Endothelial cell (in vitro differentiated cells): ENCODE data around the gene TLK1. TPM values are rescaled to one million over a fixed set of nuclear protein-coding genes. Genes with fewer than 3 reads are reported as not detected.

ENCODE experiments used
- DNase-seq: peaks from one replicate; pipeline ENCODE4 v3.0.0; 2021; ENCODE audit warnings: low spot score
- H3K27ac Mint-ChIP-seq: one replicate; pipeline ENCODE4 v1.8.0; 2021; ENCODE audit warnings: mixed read lengths, inconsistent platforms; ENCODE audit not compliant: unreplicated experiment
- H3K27me3 Mint-ChIP-seq: one replicate; pipeline ENCODE4 v1.8.0; 2021; ENCODE audit warnings: mild to moderate bottlenecking, moderate library complexity, mixed read lengths, inconsistent platforms; ENCODE audit not compliant: unreplicated experiment
- H3K36me3 Mint-ChIP-seq: one replicate; pipeline ENCODE4 v1.8.0; 2021; ENCODE audit warnings: mild to moderate bottlenecking, low read depth, mixed read lengths, inconsistent platforms; ENCODE audit not compliant: unreplicated experiment
- H3K4me1 Mint-ChIP-seq: one replicate; pipeline ENCODE4 v1.8.0; 2021; ENCODE audit warnings: mild to moderate bottlenecking, mixed read lengths, inconsistent platforms; ENCODE audit not compliant: unreplicated experiment
- H3K4me3 Mint-ChIP-seq: one replicate; pipeline ENCODE4 v1.8.0; 2021; ENCODE audit warnings: mild to moderate bottlenecking, mixed read lengths, inconsistent platforms; ENCODE audit not compliant: unreplicated experiment
- H3K9me3 Mint-ChIP-seq: one replicate; pipeline ENCODE4 v1.8.0; 2021; ENCODE audit warnings: mixed read lengths, inconsistent platforms; ENCODE audit not compliant: unreplicated experiment
- CTCF ChIP-seq: fragments of 200-600 bp; sonication (generic); IDR thresholded peaks from one replicate; pipeline ENCODE4 v1.5.0; 2021; ENCODE audit warnings: antibody characterized with exemption; ENCODE audit not compliant: unreplicated experiment
- total RNA-seq: library from RNA; stranded (reverse); fragmentation: NEBNext Ultra II Directional; extraction: Animal tissue kit (Norgen Biotek cat#: 25700); gene quantifications from one replicate; pipeline ENCODE4 v1.2.1, GENCODE V29; 2021; ENCODE audit not compliant: unreplicated experiment

TLK1 gene
- total RNA-seq, 1 donor from 2014 or later = 61.1 TPM

DNA sequence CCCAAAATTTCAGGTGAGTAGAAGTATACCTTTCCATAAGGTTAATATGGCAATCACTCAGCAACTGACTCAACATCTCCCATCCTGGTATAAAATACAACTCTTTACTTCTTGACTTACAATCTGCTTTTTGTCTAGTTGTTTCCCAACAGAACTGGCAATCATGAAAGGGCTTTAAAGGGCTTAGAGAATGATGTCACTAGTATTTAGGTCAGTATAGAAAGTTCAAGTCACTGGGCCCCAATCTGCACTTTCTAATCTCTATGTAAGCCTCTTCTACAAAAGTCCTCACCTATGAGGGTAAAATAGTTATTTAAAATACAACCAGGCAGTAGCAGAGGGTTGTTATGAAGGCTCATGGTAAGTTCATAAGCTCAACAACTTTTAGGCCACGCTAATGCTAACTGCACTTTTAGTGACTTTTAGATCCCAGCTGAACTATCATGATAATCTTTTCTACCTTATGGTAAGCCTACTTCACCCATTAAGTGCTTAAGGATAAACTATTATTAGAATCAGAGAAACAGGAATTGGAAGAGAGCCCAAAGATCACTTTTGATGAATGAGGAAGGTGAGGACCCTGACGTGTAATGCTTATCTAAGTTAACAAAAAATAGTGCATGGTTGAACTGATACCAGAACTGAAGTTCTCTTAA is 152.0 kb downstream of the TLK1 start:
- no peak overlapping the region for H3K4me3 Mint-ChIP-seq
- peaks cover 3% of the 10 kb centered on the region for H3K4me1 Mint-ChIP-seq
- no peak for TF ChIP-seq CTCF
- no peak overlapping the region for H3K27ac Mint-ChIP-seq
- H3K9me3 Mint-ChIP-seq = no peaks in the 10 kb centered on the region
- DNase-seq = no peak
- peaks cover 14% of the 10 kb centered on the region for H3K36me3 Mint-ChIP-seq
- no peaks in the 10 kb centered on the region for H3K27me3 Mint-ChIP-seq

GRCh38 chr2:171004833-171005232 is 155.9 kb downstream of the TLK1 start:
- H3K36me3 Mint-ChIP-seq = peaks cover 16% of the 10 kb centered on the region
- H3K27me3 Mint-ChIP-seq = peaks cover 3% of the 10 kb centered on the region
- no peak overlapping the region for H3K4me3 Mint-ChIP-seq
- DNase-seq = no peak
- no peak overlapping the region for H3K27ac Mint-ChIP-seq
- no peaks in the 10 kb centered on the region for H3K4me1 Mint-ChIP-seq
- H3K9me3 Mint-ChIP-seq = no peaks in the 10 kb centered on the region
- TF ChIP-seq CTCF = no peak

GRCh38 chr2:171004363-171004762 is 156.3 kb downstream of the TLK1 start:
- peaks cover 3% of the 10 kb centered on the region for H3K27me3 Mint-ChIP-seq
- H3K36me3 Mint-ChIP-seq = peaks cover 16% of the 10 kb centered on the region
- no peaks in the 10 kb centered on the region for H3K9me3 Mint-ChIP-seq
- DNase-seq = no peak
- no peaks in the 10 kb centered on the region for H3K4me1 Mint-ChIP-seq
- H3K27ac Mint-ChIP-seq = no peak overlapping the region
- no peak overlapping the region for H3K4me3 Mint-ChIP-seq
- TF ChIP-seq CTCF = no peak

DNA sequence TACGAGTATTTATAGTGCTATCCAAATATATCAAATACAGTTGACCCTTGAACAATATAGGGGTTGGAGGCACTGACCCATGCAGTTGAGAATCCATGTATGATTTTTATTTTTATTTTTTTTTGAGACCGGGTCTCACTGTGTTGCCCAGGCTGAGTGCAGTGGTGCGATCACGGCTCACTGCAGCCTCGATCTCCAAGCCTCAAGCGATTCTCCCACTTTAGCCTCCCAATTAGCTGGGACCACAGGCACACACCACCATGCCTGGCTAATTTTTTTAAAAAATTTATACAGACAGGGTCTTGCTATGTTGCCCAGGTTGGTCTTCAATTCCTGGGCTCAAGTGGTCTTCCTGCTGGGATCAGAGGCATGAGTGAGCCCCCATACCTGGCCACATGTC is 161.0 kb downstream of the TLK1 start:
- no peak for TF ChIP-seq CTCF
- H3K9me3 Mint-ChIP-seq = no peaks in the 10 kb centered on the region
- H3K36me3 Mint-ChIP-seq = peaks cover 24% of the 10 kb centered on the region
- no peak overlapping the region for H3K4me3 Mint-ChIP-seq
- no peak for DNase-seq
- H3K27me3 Mint-ChIP-seq = peaks cover 3% of the 10 kb centered on the region
- H3K4me1 Mint-ChIP-seq = no peaks in the 10 kb centered on the region
- H3K27ac Mint-ChIP-seq = no peak overlapping the region

GRCh38 chr2:170997893-170998597 is 162.6 kb downstream of the TLK1 start:
- H3K4me1 Mint-ChIP-seq = no peaks in the 10 kb centered on the region
- no peak for DNase-seq
- peak overlapping the region; percentile 0 for H3K4me3 Mint-ChIP-seq
- H3K9me3 Mint-ChIP-seq = no peaks in the 10 kb centered on the region
- peaks cover 3% of the 10 kb centered on the region for H3K27me3 Mint-ChIP-seq
- TF ChIP-seq CTCF = no peak
- no peak overlapping the region for H3K27ac Mint-ChIP-seq
- peaks cover 25% of the 10 kb centered on the region for H3K36me3 Mint-ChIP-seq
